IMR-90 (cell line): ENCODE measurements around the gene CAMK2B. TPM values are rescaled to one million over a fixed set of nuclear protein-coding genes. Genes with fewer than 3 reads are reported as not detected.

Source experiments
- ATAC-seq: fragments of 200-7000 bp; cut with Tn5 transposase; 2 replicates; pipeline ENCODE4 v1.9.1; 2020; ENCODE audit warnings: low read depth, mild to moderate bottlenecking, moderate library complexity
- BruUV-seq: library from RNA; stranded (reverse); fragments of 400-500 nt; replicated peaks from 2 replicates; lab custom pipeline; 2021; lab: Mats Ljungman, UMichigan
- CTCF ChIA-PET: fragments of 300-600 bp; formaldehyde crosslinking; extraction: SDS; loops from one replicate; lab custom pipeline; 2021; ENCODE audit warnings: antibody characterized with exemption; lab: Yijun Ruan, JAX
- POLR2A ChIA-PET: fragments of 300-600 bp; sonication (Branson Sonifier 250); formaldehyde crosslinking; loops from one replicate; lab custom pipeline; 2022; ENCODE audit warnings: antibody characterized with exemption; ENCODE audit not compliant: unreplicated experiment; lab: Charles Lee
- DNase-seq: peaks from one replicate; pipeline ENCODE4 v3.0.0; 2013
- H2AFZ ChIP-seq: replicated peaks from 2 replicates; pipeline ENCODE3; 2013; ENCODE audit warnings: low read length, mild to moderate bottlenecking; ENCODE audit not compliant: poor library complexity
- H2AK5ac ChIP-seq: 2 replicates; pipeline ENCODE4 v1.6.1; 2013; ENCODE audit warnings: low read depth, low read length, inconsistent platforms
- H2AK9ac ChIP-seq: replicated peaks from 2 replicates; pipeline ENCODE3; 2013; ENCODE audit warnings: mild to moderate bottlenecking, low read depth, low read length, moderate library complexity; ENCODE audit not compliant: poor library complexity
- H2BK120ac ChIP-seq: 2 replicates; pipeline ENCODE4 v1.6.1; 2013; ENCODE audit warnings: low read depth, low read length, inconsistent platforms
- H2BK15ac ChIP-seq: 3 replicates; pipeline ENCODE4 v1.6.1; 2013; ENCODE audit warnings: low read depth, low read length, inconsistent platforms
- H2BK20ac ChIP-seq: 2 replicates; pipeline ENCODE4 v1.6.1; 2013; ENCODE audit warnings: low read depth, mild to moderate bottlenecking, inconsistent platforms, low read length, moderate library complexity
- H2BK5ac ChIP-seq: 2 replicates; pipeline ENCODE4 v1.6.1; 2013; ENCODE audit warnings: mild to moderate bottlenecking, low read depth, low read length, inconsistent platforms; ENCODE audit not compliant: poor library complexity, severe bottlenecking
- H3K14ac ChIP-seq: replicated peaks from 2 replicates; pipeline ENCODE4 v1.6.1; 2013; ENCODE audit warnings: low read depth, low read length, inconsistent platforms
- H3K18ac ChIP-seq: 2 replicates; pipeline ENCODE4 v1.6.1; 2013; ENCODE audit warnings: low read depth, low read length, control low read depth
- H3K23ac ChIP-seq: 2 replicates; pipeline ENCODE4 v1.6.1; 2013; ENCODE audit warnings: low read depth, low read length, inconsistent platforms
- H3K27ac ChIP-seq: 2 replicates; pipeline ENCODE4 v1.5.1; 2013; ENCODE audit warnings: mild to moderate bottlenecking, control low read depth, low read length; ENCODE audit not compliant: insufficient read depth
- H3K27me3 ChIP-seq: 2 replicates; pipeline ENCODE4 v1.6.1; 2013; ENCODE audit warnings: low read length; ENCODE audit not compliant: control insufficient read depth, insufficient read depth
- H3K36me3 ChIP-seq: 2 replicates; pipeline ENCODE4 v1.6.1; 2013; ENCODE audit warnings: low read length, mixed read lengths; ENCODE audit not compliant: control insufficient read depth, insufficient read depth
- H3K4ac ChIP-seq: 2 replicates; pipeline ENCODE4 v1.6.1; 2013; ENCODE audit warnings: low read depth, low read length, inconsistent platforms
- H3K4me1 ChIP-seq: 2 replicates; pipeline ENCODE4 v1.6.1; 2013; ENCODE audit warnings: low read length, mixed read lengths; ENCODE audit not compliant: control insufficient read depth, insufficient read depth
- H3K4me2 ChIP-seq: 2 replicates; pipeline ENCODE4 v1.6.1; 2013; ENCODE audit warnings: low read depth, mild to moderate bottlenecking, control low read depth, low read length, moderate library complexity
- H3K4me3 ChIP-seq: 2 replicates; pipeline ENCODE4 v1.5.1; 2013; ENCODE audit warnings: low read depth, mild to moderate bottlenecking, control low read depth, low read length, moderate library complexity; ENCODE audit not compliant: insufficient read depth
- H3K56ac ChIP-seq: 2 replicates; pipeline ENCODE4 v1.6.1; 2013; ENCODE audit warnings: low read length, inconsistent platforms; ENCODE audit not compliant: insufficient read depth; ENCODE audit errors: extremely low read depth
- H3K79me1 ChIP-seq, 2 experiments: 2 replicates each; pipeline ENCODE4 v1.6.1; 2013; ENCODE audit warnings: low read length in 2 of 2, inconsistent platforms in 1 of 2, low read depth in 1 of 2
- H3K9ac ChIP-seq: 2 replicates; pipeline ENCODE4 v1.6.1; 2013; ENCODE audit warnings: low read depth, low read length, control low read depth
- H3K9me1 ChIP-seq: 2 replicates; pipeline ENCODE4 v1.6.1; 2013; ENCODE audit warnings: low read length, inconsistent platforms; ENCODE audit not compliant: insufficient read depth
- H3K9me3 ChIP-seq: 2 replicates; pipeline ENCODE4 v1.6.1; 2013; ENCODE audit warnings: low read length; ENCODE audit not compliant: control insufficient read depth, insufficient read depth
- H4K20me1 ChIP-seq: 2 replicates; pipeline ENCODE4 v1.6.1; 2013; ENCODE audit warnings: low read length, inconsistent platforms; ENCODE audit not compliant: insufficient read depth
- H4K5ac ChIP-seq: 2 replicates; pipeline ENCODE4 v1.6.1; 2013; ENCODE audit warnings: mild to moderate bottlenecking, low read depth, low read length, control low read depth
- H4K8ac ChIP-seq, 2 experiments: 2 replicates each; pipeline ENCODE4 v1.6.1; 2013; ENCODE audit warnings: low read depth in 2 of 2, low read length in 2 of 2, control low read depth in 1 of 2, inconsistent platforms in 1 of 2
- H4K91ac ChIP-seq: 2 replicates; pipeline ENCODE4 v1.6.1; 2013; ENCODE audit warnings: low read depth, low read length, inconsistent platforms; ENCODE audit not compliant: insufficient read depth
- BHLHE40 ChIP-seq: fragments of 150-350 bp; IDR thresholded peaks from 2 replicates; pipeline ENCODE4 v1.6.1; 2016; ENCODE audit warnings: mild to moderate bottlenecking, low read depth, low read length
- CEBPB ChIP-seq: IDR thresholded peaks from 2 replicates; pipeline ENCODE4 v1.6.1; 2012; ENCODE audit warnings: low read depth, low read length, improper control_type of control experiment
- CHD1 ChIP-seq: IDR thresholded peaks from 2 replicates; pipeline ENCODE4 v1.6.1; 2012; ENCODE audit warnings: low read depth, low read length, improper control_type of control experiment
- CTCF ChIP-seq: conservative IDR thresholded peaks from 2 replicates; pipeline ENCODE4 v1.5.1; 2012; ENCODE audit warnings: mild to moderate bottlenecking, low read depth, low read length, improper control_type of control experiment
- FOS ChIP-seq: fragments of 150-350 bp; IDR thresholded peaks from 2 replicates; pipeline ENCODE4 v1.6.1; 2016; ENCODE audit warnings: low read depth, low read length
- MAFK ChIP-seq: IDR thresholded peaks from 2 replicates; pipeline ENCODE4 v1.6.1; 2012; ENCODE audit warnings: low read depth, low read length, improper control_type of control experiment
- MAZ ChIP-seq: IDR thresholded peaks from 2 replicates; pipeline ENCODE4 v1.6.1; 2012; ENCODE audit warnings: low read depth, mild to moderate bottlenecking, low read length, improper control_type of control experiment, moderate library complexity, borderline replicate concordance
- MXI1 ChIP-seq: IDR thresholded peaks from 2 replicates; pipeline ENCODE4 v1.6.1; 2012; ENCODE audit warnings: low read depth, mild to moderate bottlenecking, low read length, moderate library complexity, borderline replicate concordance
- NFE2L2 ChIP-seq: fragments of 150-350 bp; IDR thresholded peaks from 2 replicates; pipeline ENCODE4 v1.6.1; 2016; ENCODE audit warnings: low read depth, mild to moderate bottlenecking, low read length
- POLR2A ChIP-seq: IDR thresholded peaks from 2 replicates; pipeline ENCODE4 v1.6.1; 2012; ENCODE audit warnings: mild to moderate bottlenecking, low read depth, low read length
- RAD21 ChIP-seq: IDR thresholded peaks from 2 replicates; pipeline ENCODE4 v1.6.1; 2012; ENCODE audit warnings: low read length, improper control_type of control experiment
- RCOR1 ChIP-seq: IDR thresholded peaks from 2 replicates; pipeline ENCODE4 v1.6.1; 2012; ENCODE audit warnings: mild to moderate bottlenecking, low read length, improper control_type of control experiment; ENCODE audit not compliant: insufficient replicate concordance
- RFX5 ChIP-seq: IDR thresholded peaks from 2 replicates; pipeline ENCODE4 v1.8.0; 2012; ENCODE audit warnings: low read depth, mild to moderate bottlenecking, low read length, moderate library complexity
- SMC3 ChIP-seq: fragments of 150-350 bp; IDR thresholded peaks from 2 replicates; pipeline ENCODE4 v1.6.1; 2016; ENCODE audit warnings: low read depth, mild to moderate bottlenecking, antibody characterized with exemption, low read length, moderate library complexity
- USF2 ChIP-seq: fragments of 150-350 bp; IDR thresholded peaks from 2 replicates; pipeline ENCODE4 v1.6.1; 2017; ENCODE audit warnings: mild to moderate bottlenecking, antibody characterized with exemption, low read length, low read depth
- dilution Hi-C: fragments of 300-500 bp; cut with HindIII; formaldehyde crosslinking; loops from one replicate; pipeline ENCODE4 v1.14.3; 2018; ENCODE audit warnings: low sequenced_read_pairs; ENCODE audit not compliant: unreplicated experiment
- in situ Hi-C: fragments of 300-500 bp; cut with MboI; formaldehyde crosslinking; loops from 3 replicates; pipeline ENCODE4 v1.14.3; 2019; ENCODE audit warnings: low sequenced_read_pairs, inconsistent platforms, mixed read lengths
- intact Hi-C: fragments of 100-400 bp; cut with micrococcal nuclease; formaldehyde crosslinking; loops from 2 replicates; pipeline ENCODE4 v1.10.0; 2022
- polyA plus RNA-seq, 3 experiments: library from polyadenylated mRNA; depleted of rRNA; stranded (reverse); fragments of >200 nt; gene quantifications; 2 replicates each; pipeline ENCODE4 v1.2.3, GENCODE V29; 2012; ENCODE audit warnings: low replicate concordance in 1 of 3
- total RNA-seq: library from RNA; depleted of rRNA; stranded (reverse); fragments of >200 nt; gene quantifications from 2 replicates; pipeline ENCODE4 v1.2.3, GENCODE V29; 2012
- TF ChIP-seq, protein P1 (sequence below): fragments of 150-350 bp; IDR thresholded peaks from 2 replicates; pipeline ENCODE4 v1.6.1; 2016; ENCODE audit warnings: low read depth, mild to moderate bottlenecking, low read length, moderate library complexity, borderline replicate concordance

CAMK2B gene
- total and polyA plus RNA-seq, 2 of the 4 experiments (the other 2 are of a cell fraction): 0.18 to 0.36 TPM

GRCh38 chr7:44167920-44168319 lies 157.5 kb downstream of the CAMK2B start:
- POLR2A ChIA-PET: no interaction called here
- Histone ChIP-seq H3K9ac (no peak overlapping the region), H2BK120ac (no peak overlapping the region), H3K27ac (no peak overlapping the region), H2AK5ac (no peak overlapping the region), H3K18ac (no peak overlapping the region), H2AFZ (no peak overlapping the region), H3K4me2 (no peak overlapping the region), H2BK15ac (no peak overlapping the region), H4K8ac (no peak overlapping the region), H3K36me3 (no peaks in the 10 kb centered on the region), H3K4me3 (no peak overlapping the region), H3K23ac (no peak overlapping the region), H3K27me3 (peaks cover 11% of the 10 kb centered on the region), H3K9me1 (peaks cover 4% of the 10 kb centered on the region; the same call in 1 of the 2 replicates), H3K9me3 (0 out of 2 replicates have a peak, but pooled peaks cover 1% of the 10 kb centered on the region), H3K4me1 (peaks cover 2% of the 10 kb centered on the region), H4K5ac (no peak overlapping the region), H3K14ac (no peak overlapping the region), H2BK20ac (no peak overlapping the region), H4K91ac (no peak overlapping the region), H3K79me1 (no peaks in the 10 kb centered on the region), H2BK5ac (no peak overlapping the region), H3K4ac (no peak overlapping the region), H2AK9ac (no peak overlapping the region), H3K56ac (no peak overlapping the region), H4K20me1 (no peaks in the 10 kb centered on the region)
- DNase-seq: no peak
- dilution Hi-C loops (no loop called here), in situ Hi-C loops (no loop called here), intact Hi-C loops (no loop called here)
- no peak for TF ChIP-seq SMC3
- no peak for TF ChIP-seq MAFK
- no peak for TF ChIP-seq MAZ
- TF ChIP-seq USF2: no peak
- TF ChIP-seq POLR2A: no peak
- no peak for TF ChIP-seq CEBPB
- no peak for TF ChIP-seq FOS
- TF ChIP-seq BHLHE40: no peak
- TF ChIP-seq RCOR1: no peak
- TF ChIP-seq, protein P1, sequence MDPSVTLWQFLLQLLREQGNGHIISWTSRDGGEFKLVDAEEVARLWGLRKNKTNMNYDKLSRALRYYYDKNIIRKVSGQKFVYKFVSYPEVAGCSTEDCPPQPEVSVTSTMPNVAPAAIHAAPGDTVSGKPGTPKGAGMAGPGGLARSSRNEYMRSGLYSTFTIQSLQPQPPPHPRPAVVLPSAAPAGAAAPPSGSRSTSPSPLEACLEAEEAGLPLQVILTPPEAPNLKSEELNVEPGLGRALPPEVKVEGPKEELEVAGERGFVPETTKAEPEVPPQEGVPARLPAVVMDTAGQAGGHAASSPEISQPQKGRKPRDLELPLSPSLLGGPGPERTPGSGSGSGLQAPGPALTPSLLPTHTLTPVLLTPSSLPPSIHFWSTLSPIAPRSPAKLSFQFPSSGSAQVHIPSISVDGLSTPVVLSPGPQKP: no peak
- no peak for TF ChIP-seq CTCF
- no peak for TF ChIP-seq NFE2L2
- no peak for TF ChIP-seq MXI1
- no peak for TF ChIP-seq CHD1
- no peak for TF ChIP-seq RFX5
- no peak for TF ChIP-seq RAD21
- ATAC-seq: no peak
- CTCF ChIA-PET: no interaction called here
- BruUV-seq: no TSS peak
